ENCODE results near the gene CXCR1.

The CXCR1 gene

GRCh38 chr2:218129458-218130135 is 37.2 kb downstream of the CXCR1 start:
- TF ChIP-seq TAF1 (IDR thresholded peaks at IDR 0.05; ENCODE audit: borderline replicate concordance, insufficient read depth, low read length) = no peak
- TF ChIP-seq SIN3A (IDR thresholded peaks at IDR 0.05; ENCODE audit: borderline replicate concordance, insufficient read depth, low read length) = no peak
- no peak for TF ChIP-seq POLR2AphosphoS5 (IDR thresholded peaks at IDR 0.05; ENCODE audit: low read depth, low read length)

GRCh38 chr2:218128781-218129457 is 37.8 kb downstream of the CXCR1 start:
- TF ChIP-seq, protein P1, sequence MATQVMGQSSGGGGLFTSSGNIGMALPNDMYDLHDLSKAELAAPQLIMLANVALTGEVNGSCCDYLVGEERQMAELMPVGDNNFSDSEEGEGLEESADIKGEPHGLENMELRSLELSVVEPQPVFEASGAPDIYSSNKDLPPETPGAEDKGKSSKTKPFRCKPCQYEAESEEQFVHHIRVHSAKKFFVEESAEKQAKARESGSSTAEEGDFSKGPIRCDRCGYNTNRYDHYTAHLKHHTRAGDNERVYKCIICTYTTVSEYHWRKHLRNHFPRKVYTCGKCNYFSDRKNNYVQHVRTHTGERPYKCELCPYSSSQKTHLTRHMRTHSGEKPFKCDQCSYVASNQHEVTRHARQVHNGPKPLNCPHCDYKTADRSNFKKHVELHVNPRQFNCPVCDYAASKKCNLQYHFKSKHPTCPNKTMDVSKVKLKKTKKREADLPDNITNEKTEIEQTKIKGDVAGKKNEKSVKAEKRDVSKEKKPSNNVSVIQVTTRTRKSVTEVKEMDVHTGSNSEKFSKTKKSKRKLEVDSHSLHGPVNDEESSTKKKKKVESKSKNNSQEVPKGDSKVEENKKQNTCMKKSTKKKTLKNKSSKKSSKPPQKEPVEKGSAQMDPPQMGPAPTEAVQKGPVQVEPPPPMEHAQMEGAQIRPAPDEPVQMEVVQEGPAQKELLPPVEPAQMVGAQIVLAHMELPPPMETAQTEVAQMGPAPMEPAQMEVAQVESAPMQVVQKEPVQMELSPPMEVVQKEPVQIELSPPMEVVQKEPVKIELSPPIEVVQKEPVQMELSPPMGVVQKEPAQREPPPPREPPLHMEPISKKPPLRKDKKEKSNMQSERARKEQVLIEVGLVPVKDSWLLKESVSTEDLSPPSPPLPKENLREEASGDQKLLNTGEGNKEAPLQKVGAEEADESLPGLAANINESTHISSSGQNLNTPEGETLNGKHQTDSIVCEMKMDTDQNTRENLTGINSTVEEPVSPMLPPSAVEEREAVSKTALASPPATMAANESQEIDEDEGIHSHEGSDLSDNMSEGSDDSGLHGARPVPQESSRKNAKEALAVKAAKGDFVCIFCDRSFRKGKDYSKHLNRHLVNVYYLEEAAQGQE (IDR thresholded peaks at IDR 0.05; ENCODE audit: insufficient read depth in 1 of 2, low read depth in 2 of 2, low read length in 2 of 2) = no peak
- TF ChIP-seq SIN3A (IDR thresholded peaks at IDR 0.05; ENCODE audit: borderline replicate concordance, insufficient read depth, low read length) = no peak
- no peak for TF ChIP-seq TAF1 (IDR thresholded peaks at IDR 0.05; ENCODE audit: borderline replicate concordance, insufficient read depth, low read length)
- no peak for TF ChIP-seq POLR2AphosphoS5 (IDR thresholded peaks at IDR 0.05; ENCODE audit: low read depth, low read length)
- no peak for TF ChIP-seq FOXP2 (optimal IDR thresholded peaks at IDR 0.05; ENCODE audit: borderline replicate concordance, extremely low read depth, extremely low read length, insufficient read depth)

DNA sequence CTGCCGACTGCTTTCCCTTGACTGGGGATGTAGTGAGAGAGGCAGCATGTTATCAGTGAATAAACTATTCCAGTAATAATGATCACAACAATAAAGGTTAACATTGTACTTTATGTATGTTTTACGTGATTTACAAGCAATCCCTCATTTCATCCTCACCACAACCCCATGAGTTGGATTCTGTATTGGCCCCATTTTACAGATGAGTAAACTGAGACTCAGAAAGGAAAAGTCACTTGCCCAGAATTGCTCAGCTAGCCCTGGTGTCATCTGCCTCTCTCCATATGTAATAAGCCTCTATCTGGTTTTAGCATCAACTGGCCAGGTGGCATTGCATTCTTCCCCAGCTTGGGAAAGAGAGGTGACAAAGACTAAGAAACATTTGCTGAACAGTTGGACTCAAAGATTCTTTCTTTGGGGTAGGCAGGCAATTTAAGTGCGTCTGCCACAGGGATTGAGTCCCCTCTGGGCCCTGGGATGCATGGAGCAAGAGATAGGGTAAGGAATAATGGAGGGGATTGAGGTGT is 38.8 kb downstream of the CXCR1 start:
- TF ChIP-seq, protein P1 (IDR thresholded peaks at IDR 0.05; ENCODE audit: insufficient read depth in 1 of 2, low read depth in 2 of 2, low read length in 2 of 2) = no peak
- TF ChIP-seq FOXP2 (optimal IDR thresholded peaks at IDR 0.05; ENCODE audit: borderline replicate concordance, extremely low read depth, extremely low read length, insufficient read depth) = no peak

GRCh38 chr2:218125626-218126080 is 41.1 kb downstream of the CXCR1 start, which contains the start of gene CXCR2:
Gene CXCR2, plus strand, starts transcription at chr2:218126028. Its CDS starts 8,774 bp downstream, at chr2:218134802.
- TF ChIP-seq SIN3A (IDR thresholded peaks at IDR 0.05; ENCODE audit: borderline replicate concordance, insufficient read depth, low read length) = no peak
- TF ChIP-seq POLR2AphosphoS5 (IDR thresholded peaks at IDR 0.05; ENCODE audit: low read depth, low read length) = no peak
- TF ChIP-seq, protein P1 (IDR thresholded peaks at IDR 0.05; ENCODE audit: insufficient read depth in 1 of 2, low read depth in 2 of 2, low read length in 2 of 2) = no peak
- TF ChIP-seq FOXP2 (optimal IDR thresholded peaks at IDR 0.05; ENCODE audit: borderline replicate concordance, extremely low read depth, extremely low read length, insufficient read depth) = no peak
- no peak for TF ChIP-seq TAF1 (IDR thresholded peaks at IDR 0.05; ENCODE audit: borderline replicate concordance, insufficient read depth, low read length)

- TF ChIP-seq SIN3A (IDR thresholded peaks at IDR 0.05; ENCODE audit: borderline replicate concordance, insufficient read depth, low read length) = no peak
- TF ChIP-seq FOXP2 (optimal IDR thresholded peaks at IDR 0.05; ENCODE audit: borderline replicate concordance, extremely low read depth, extremely low read length, insufficient read depth) = no peak
- TF ChIP-seq TAF1 (IDR thresholded peaks at IDR 0.05; ENCODE audit: borderline replicate concordance, insufficient read depth, low read length) = no peak
- TF ChIP-seq, protein P1 (IDR thresholded peaks at IDR 0.05; ENCODE audit: insufficient read depth in 1 of 2, low read depth in 2 of 2, low read length in 2 of 2) = no peak
- TF ChIP-seq POLR2AphosphoS5 (IDR thresholded peaks at IDR 0.05; ENCODE audit: low read depth, low read length) = no peak
Measured at GRCh38 chr2:218125095-218125494, 41.7 kb downstream of the CXCR1 start.

All from PFSK-1 (cell line).